SU-DHL-6 (cell line): Measurements from ENCODE around the gene KIAA0825.

Experiments used
- H2AFZ ChIP-seq: fragments of 200-600 bp; sonication (generic); 2 replicates; pipeline ENCODE4 v1.6.1; 2014; ENCODE audit warnings: low read depth, mild to moderate bottlenecking, moderate library complexity, mixed read lengths, antibody characterized with exemption, low read length; ENCODE audit not compliant: severe bottlenecking
- H3F3A ChIP-seq: fragments of 200-600 bp; shearing (Covaris generic); 2 replicates; pipeline ENCODE4 v1.6.0; 2016; ENCODE audit warnings: antibody characterized with exemption, mild to moderate bottlenecking; ENCODE audit not compliant: insufficient read depth
- H3K27ac ChIP-seq: fragments of 200-600 bp; sonication (generic); 2 replicates; pipeline ENCODE4 v1.5.1; 2016; ENCODE audit warnings: low read depth, mild to moderate bottlenecking, low read length, moderate library complexity, mixed read lengths
- H3K27me3 ChIP-seq: fragments of 200-600 bp; sonication (generic), shearing (Covaris generic); 2 replicates; pipeline ENCODE4 v1.6.0; 2014; ENCODE audit warnings: mild to moderate bottlenecking, low read length
- H3K36me3 ChIP-seq: fragments of 200-600 bp; sonication (generic); 2 replicates; pipeline ENCODE4 v1.6.1; 2014; ENCODE audit warnings: mild to moderate bottlenecking, low read length, mixed read lengths
- H3K4me2 ChIP-seq: fragments of 300-600, 200-600 bp; shearing (Covaris generic), sonication (generic); 2 replicates; pipeline ENCODE4 v1.6.0; 2014; ENCODE audit warnings: low read length, low read depth, mild to moderate bottlenecking; ENCODE audit not compliant: poor library complexity, severe bottlenecking
- H3K4me3 ChIP-seq: fragments of 200-600 bp; sonication (generic); 2 replicates; pipeline ENCODE4 v1.5.1; 2014; ENCODE audit warnings: antibody characterized with exemption, low read length, mild to moderate bottlenecking, mixed read lengths; ENCODE audit not compliant: insufficient read depth, poor library complexity, severe bottlenecking
- H3K79me2 ChIP-seq: fragments of 200-600 bp; sonication (generic); 2 replicates; pipeline ENCODE4 v1.6.1; 2014; ENCODE audit warnings: mild to moderate bottlenecking, low read length, moderate library complexity; ENCODE audit not compliant: insufficient read depth
- H3K9ac ChIP-seq: fragments of 200-600 bp; sonication (generic); 2 replicates; pipeline ENCODE4 v1.7.0; 2014; ENCODE audit warnings: mild to moderate bottlenecking, low read length
- H3K9me2 ChIP-seq: fragments of 200-600 bp; sonication (generic); replicated peaks from 2 replicates; pipeline ENCODE4 v1.6.1; 2014; ENCODE audit warnings: low read length; ENCODE audit not compliant: insufficient read depth
- H3K9me3 ChIP-seq: fragments of 200-600 bp; sonication (generic); 2 replicates; pipeline ENCODE4 v1.6.1; 2014; ENCODE audit warnings: low read length, mixed read lengths; ENCODE audit not compliant: insufficient read depth
- H4K20me1 ChIP-seq: fragments of 200-600 bp; sonication (generic); 2 replicates; pipeline ENCODE4 v1.6.1; 2014; ENCODE audit warnings: low read depth, mild to moderate bottlenecking, antibody characterized with exemption, low read length, moderate library complexity, mixed read lengths
- EZH2phosphoT487 ChIP-seq: fragments of 200-600 bp; sonication (generic), shearing (Covaris generic); conservative IDR thresholded peaks from 2 replicates; pipeline ENCODE4 v1.6.1; 2018; ENCODE audit warnings: mild to moderate bottlenecking, antibody characterized with exemption, low read length, moderate library complexity, mixed read lengths
- TF ChIP-seq, protein P1 (sequence below): fragments of 200-600 bp; sonication (generic); IDR thresholded peaks from one replicate; pipeline ENCODE4 v1.5.1; 2017; ENCODE audit warnings: antibody characterized with exemption, mild to moderate bottlenecking, low read length, moderate library complexity; ENCODE audit not compliant: insufficient read depth, poor library complexity, severe bottlenecking

The KIAA0825 gene

DNA sequence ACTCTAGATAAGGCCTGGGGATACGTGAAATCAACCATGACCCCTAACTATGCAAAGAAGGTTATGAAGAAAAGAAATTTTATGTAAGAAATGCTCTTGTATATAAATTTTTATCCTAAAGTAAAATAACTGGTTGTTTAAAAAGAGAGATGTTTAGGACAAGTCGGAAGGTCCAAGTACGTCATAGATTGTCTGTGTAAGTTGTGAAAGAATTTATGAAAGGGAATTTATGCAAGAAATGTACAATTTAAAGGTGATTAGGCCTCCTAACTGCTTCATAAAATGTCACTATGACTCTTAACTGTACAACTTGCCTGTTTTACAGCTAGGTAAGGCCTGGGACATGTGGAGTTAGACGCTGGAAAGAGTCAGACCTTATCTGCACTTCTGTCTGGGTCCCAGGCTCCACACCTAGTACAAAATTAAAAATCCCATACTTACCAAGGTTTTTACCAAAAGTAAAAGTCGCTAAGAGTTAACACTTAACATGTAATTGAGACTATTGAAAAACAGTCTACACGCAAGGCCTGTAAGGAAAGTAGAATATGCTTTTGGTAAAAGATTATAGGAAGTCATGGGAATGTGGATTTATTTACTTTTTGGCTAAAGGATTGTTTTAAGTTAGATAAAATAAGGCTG lies 77.4 kb downstream of the KIAA0825 start:
- Histone ChIP-seq H4K20me1 (no peaks in the 10 kb centered on the region), H3K9me2 (no peaks in the 10 kb centered on the region), H3K36me3 (no peaks in the 10 kb centered on the region), H3K79me2 (no peaks in the 10 kb centered on the region), H3K27me3 (no peaks in the 10 kb centered on the region), H3K9ac (no peak overlapping the region), H3K9me3 (peaks cover 19% of the 10 kb centered on the region; the same call in 1 of the 2 replicates), H2AFZ (no peak overlapping the region), H3F3A (no peaks in the 10 kb centered on the region), H3K4me3 (no peak overlapping the region), H3K4me2 (no peak overlapping the region), H3K27ac (no peak overlapping the region)
- TF ChIP-seq EZH2phosphoT487: no peak

DNA sequence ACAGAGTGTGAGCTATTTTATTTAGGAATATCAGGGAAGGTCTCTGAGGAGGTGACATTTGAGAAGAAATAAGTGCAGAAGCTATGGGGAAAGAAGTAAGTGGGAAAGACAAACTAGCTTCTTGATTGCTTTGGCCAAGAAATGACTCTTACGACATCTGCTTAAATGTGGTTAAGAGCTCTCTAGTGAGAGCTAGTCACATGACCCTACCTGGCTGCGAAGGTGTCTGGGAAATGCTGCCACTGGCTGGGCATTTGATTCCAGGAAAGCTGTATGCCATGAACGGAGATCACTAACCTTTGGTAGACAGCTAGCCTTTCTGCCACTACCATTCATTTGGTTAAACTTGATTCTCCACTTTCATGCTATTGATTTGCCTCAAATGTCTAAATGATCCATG lies 80.1 kb downstream of the KIAA0825 start:
- Histone ChIP-seq H3K27me3 (no peaks in the 10 kb centered on the region), H3K4me3 (no peak overlapping the region), H3K4me2 (no peak overlapping the region), H3K79me2 (no peaks in the 10 kb centered on the region), H3K9ac (no peak overlapping the region), H4K20me1 (no peaks in the 10 kb centered on the region), H2AFZ (no peak overlapping the region), H3K9me2 (no peaks in the 10 kb centered on the region), H3K27ac (no peak overlapping the region), H3K9me3 (peaks cover 19% of the 10 kb centered on the region; the same call in 1 of the 2 replicates), H3K36me3 (no peaks in the 10 kb centered on the region), H3F3A (no peaks in the 10 kb centered on the region)
- TF ChIP-seq EZH2phosphoT487: no peak
- TF ChIP-seq, protein P1, sequence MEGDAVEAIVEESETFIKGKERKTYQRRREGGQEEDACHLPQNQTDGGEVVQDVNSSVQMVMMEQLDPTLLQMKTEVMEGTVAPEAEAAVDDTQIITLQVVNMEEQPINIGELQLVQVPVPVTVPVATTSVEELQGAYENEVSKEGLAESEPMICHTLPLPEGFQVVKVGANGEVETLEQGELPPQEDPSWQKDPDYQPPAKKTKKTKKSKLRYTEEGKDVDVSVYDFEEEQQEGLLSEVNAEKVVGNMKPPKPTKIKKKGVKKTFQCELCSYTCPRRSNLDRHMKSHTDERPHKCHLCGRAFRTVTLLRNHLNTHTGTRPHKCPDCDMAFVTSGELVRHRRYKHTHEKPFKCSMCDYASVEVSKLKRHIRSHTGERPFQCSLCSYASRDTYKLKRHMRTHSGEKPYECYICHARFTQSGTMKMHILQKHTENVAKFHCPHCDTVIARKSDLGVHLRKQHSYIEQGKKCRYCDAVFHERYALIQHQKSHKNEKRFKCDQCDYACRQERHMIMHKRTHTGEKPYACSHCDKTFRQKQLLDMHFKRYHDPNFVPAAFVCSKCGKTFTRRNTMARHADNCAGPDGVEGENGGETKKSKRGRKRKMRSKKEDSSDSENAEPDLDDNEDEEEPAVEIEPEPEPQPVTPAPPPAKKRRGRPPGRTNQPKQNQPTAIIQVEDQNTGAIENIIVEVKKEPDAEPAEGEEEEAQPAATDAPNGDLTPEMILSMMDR: no peak

GRCh38 chr5:94526706-94527105 lies 91.7 kb downstream of the KIAA0825 start:
- Histone ChIP-seq H3K4me2 (no peak overlapping the region), H3K9me2 (no peaks in the 10 kb centered on the region)
- TF ChIP-seq EZH2phosphoT487: no peak
- TF ChIP-seq, protein P1: no peak

More at GRCh38 chr5:94526706-94527105, 91.7 kb downstream of the KIAA0825 start:
- H3F3A ChIP-seq: no peaks in the 10 kb centered on the region
- H3K36me3 ChIP-seq: no peaks in the 10 kb centered on the region
- no peaks in the 10 kb centered on the region for H3K27me3 ChIP-seq
- H4K20me1 ChIP-seq: no peaks in the 10 kb centered on the region
- H3K79me2 ChIP-seq: no peaks in the 10 kb centered on the region
- no peak overlapping the region for H3K27ac ChIP-seq
- no peak overlapping the region for H3K4me3 ChIP-seq
- no peaks in the 10 kb centered on the region for H3K9me3 ChIP-seq
- no peak overlapping the region for H2AFZ ChIP-seq
- no peak overlapping the region for H3K9ac ChIP-seq
